Measurements from ENCODE around the gene ZFP1. TPM values are rescaled to one million over a fixed set of nuclear protein-coding genes. Genes with fewer than 3 reads are reported as not detected.
A peak's percentile ranks its signal among the peaks of the same experiment; 100 is the strongest.

ZFP1 gene
- polyA plus RNA-seq, 2 of the 4 experiments (the other 2 are of a cell fraction): 14.4 to 16.1 TPM

DNA sequence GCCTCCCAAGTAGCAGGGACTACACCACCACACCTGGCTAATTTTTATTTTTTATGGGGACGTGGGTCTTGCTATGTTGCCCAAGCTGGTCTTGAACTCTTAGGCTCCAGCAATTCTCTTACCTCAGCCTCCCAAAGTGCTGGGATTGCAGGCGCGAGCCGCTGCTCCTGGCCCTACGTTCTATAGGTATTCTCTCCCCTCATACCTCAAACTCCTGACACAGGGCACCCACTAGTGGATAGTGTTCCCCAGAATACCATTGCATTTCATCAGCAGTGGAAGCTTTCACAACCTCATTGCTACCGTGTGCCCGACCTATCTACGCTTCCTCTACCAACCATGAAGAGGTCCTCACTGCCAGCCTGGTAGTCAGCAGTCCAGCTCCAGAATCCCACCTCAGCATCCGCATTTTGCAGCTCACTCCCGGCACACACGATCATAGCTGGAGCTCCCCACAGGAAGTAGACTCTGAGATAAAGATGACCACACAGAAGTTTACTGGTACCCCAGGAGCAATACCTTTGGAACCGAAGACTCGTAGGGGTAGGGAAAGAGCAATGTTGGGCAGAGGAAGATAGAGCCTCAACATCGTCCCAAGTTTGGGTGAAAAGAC lies 49.3 kb downstream of the ZFP1 start:
- TF ChIP-seq RARB (CRISPR knock-in tag; IDR thresholded peaks at IDR 0.05): no peak
- TF ChIP-seq, protein P1, sequence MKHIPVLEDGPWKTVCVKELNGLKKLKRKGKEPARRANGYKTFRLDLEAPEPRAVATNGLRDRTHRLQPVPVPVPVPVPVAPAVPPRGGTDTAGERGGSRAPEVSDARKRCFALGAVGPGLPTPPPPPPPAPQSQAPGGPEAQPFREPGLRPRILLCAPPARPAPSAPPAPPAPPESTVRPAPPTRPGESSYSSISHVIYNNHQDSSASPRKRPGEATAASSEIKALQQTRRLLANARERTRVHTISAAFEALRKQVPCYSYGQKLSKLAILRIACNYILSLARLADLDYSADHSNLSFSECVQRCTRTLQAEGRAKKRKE (CRISPR knock-in tag; IDR thresholded peaks at IDR 0.05; ENCODE audit: low read depth): no peak
- no peak for TF ChIP-seq ESRRA (IDR thresholded peaks at IDR 0.05; ENCODE audit: borderline replicate concordance, low read length)
- TF ChIP-seq CBX2 (IDR thresholded peaks at IDR 0.05; ENCODE audit: borderline replicate concordance, low read depth): no peak
- TF ChIP-seq, protein P2, sequence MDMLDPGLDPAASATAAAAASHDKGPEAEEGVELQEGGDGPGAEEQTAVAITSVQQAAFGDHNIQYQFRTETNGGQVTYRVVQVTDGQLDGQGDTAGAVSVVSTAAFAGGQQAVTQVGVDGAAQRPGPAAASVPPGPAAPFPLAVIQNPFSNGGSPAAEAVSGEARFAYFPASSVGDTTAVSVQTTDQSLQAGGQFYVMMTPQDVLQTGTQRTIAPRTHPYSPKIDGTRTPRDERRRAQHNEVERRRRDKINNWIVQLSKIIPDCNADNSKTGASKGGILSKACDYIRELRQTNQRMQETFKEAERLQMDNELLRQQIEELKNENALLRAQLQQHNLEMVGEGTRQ (IDR thresholded peaks at IDR 0.05): no peak
- TF ChIP-seq JUN (IDR thresholded peaks at IDR 0.05): no peak
- TF ChIP-seq KDM5A (IDR thresholded peaks at IDR 0.05): no peak
- no peak for TF ChIP-seq HDAC2 (IDR thresholded peaks at IDR 0.05)
- TF ChIP-seq ZNF302 (CRISPR knock-in tag; IDR thresholded peaks at IDR 0.05): no peak
- no peak for TF ChIP-seq MAFK (IDR thresholded peaks at IDR 0.05; ENCODE audit: partially characterized antibody)
- no peak for TF ChIP-seq KDM1A (IDR thresholded peaks at IDR 0.05; ENCODE audit: low read depth)
- TF ChIP-seq NFE2L2 (conservative IDR thresholded peaks at IDR 0.05; ENCODE audit: low read length): no peak
- TF ChIP-seq EHF (CRISPR knock-in tag; IDR thresholded peaks at IDR 0.05): no peak
- TF ChIP-seq RCOR1 (IDR thresholded peaks at IDR 0.05; ENCODE audit: low read depth, low read length): no peak
- TF ChIP-seq HEYL (CRISPR knock-in tag; IDR thresholded peaks at IDR 0.05): no peak
- TF ChIP-seq, protein P3, sequence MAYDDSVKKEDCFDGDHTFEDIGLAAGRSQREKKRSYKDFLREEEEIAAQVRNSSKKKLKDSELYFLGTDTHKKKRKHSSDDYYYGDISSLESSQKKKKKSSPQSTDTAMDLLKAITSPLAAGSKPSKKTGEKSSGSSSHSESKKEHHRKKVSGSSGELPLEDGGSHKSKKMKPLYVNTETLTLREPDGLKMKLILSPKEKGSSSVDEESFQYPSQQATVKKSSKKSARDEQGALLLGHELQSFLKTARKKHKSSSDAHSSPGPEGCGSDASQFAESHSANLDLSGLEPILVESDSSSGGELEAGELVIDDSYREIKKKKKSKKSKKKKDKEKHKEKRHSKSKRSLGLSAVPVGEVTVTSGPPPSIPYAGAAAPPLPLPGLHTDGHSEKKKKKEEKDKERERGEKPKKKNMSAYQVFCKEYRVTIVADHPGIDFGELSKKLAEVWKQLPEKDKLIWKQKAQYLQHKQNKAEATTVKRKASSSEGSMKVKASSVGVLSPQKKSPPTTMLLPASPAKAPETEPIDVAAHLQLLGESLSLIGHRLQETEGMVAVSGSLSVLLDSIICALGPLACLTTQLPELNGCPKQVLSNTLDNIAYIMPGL (CRISPR knock-in tag; IDR thresholded peaks at IDR 0.05; ENCODE audit: borderline replicate concordance): no peak
- TF ChIP-seq ZSCAN20 (CRISPR knock-in tag; IDR thresholded peaks at IDR 0.05): no peak
- Histone ChIP-seq H3K9me3 (peaks cover 9% of the 10 kb centered on the region; the same call in 1 of the 3 replicates), H3K4me1 (no peaks in the 10 kb centered on the region), H3K4me2 (peak overlapping the region; percentile 66), H3K27ac (no peak overlapping the region), H3K4me3 (no peak overlapping the region)
- CTCF ChIA-PET: interaction anchor here (0.6 to 10.4 kb wide), 17 partner anchors 11 to 1991 kb away, joined by 3 to 158 read pairs (median 9); partner anchors contain the start of genes CTRB1, CTRB2 and TMEM170A
- ATAC-seq (peak; percentile 27 to 35; a peak in 3 of 6 replicates), DNase-seq (ENCODE audit: low read depth in 1 of 2, low spot score in 1 of 2) (peak in 1 of 2 experiments; percentile 17), FAIRE-seq (no peak)
- 62% methylated on average over 14 of the region's 14 CpGs for WGBS (ENCODE audit: missing lambda C conversion rate)
- POLR2A ChIA-PET: no interaction called here

DNA sequence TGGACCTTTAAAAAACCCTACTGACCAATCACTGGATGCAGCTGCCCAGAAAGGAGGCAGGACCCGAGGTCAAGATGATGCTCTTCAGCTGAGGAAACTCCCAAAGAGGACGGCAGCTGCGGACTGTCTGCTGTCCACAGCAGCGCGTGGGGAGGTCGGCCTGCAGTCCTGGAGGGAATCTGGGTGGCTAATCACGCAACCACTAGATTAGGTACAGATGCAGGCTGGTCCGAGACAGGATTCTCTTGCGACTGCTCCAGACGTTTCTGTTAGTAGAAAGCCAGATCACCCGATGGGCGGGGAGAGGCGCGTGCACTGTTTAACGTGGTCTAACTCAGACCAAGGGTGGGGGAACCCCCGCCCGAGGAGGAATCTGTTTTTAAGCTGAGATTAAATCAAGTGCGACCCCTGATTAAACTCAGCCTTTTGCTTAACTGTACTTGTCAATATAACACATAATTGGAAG lies 49.8 kb downstream of the ZFP1 start:
- no peak for DNase-seq (ENCODE audit: low read depth in 1 of 2, low spot score in 1 of 2)
- TF ChIP-seq, protein P4, sequence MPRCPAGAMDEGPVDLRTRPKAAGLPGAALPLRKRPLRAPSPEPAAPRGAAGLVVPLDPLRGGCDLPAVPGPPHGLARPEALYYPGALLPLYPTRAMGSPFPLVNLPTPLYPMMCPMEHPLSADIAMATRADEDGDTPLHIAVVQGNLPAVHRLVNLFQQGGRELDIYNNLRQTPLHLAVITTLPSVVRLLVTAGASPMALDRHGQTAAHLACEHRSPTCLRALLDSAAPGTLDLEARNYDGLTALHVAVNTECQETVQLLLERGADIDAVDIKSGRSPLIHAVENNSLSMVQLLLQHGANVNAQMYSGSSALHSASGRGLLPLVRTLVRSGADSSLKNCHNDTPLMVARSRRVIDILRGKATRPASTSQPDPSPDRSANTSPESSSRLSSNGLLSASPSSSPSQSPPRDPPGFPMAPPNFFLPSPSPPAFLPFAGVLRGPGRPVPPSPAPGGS (IDR thresholded peaks at IDR 0.05): no peak
- TF ChIP-seq KDM1A (IDR thresholded peaks at IDR 0.05; ENCODE audit: low read depth) (no peak), CHD4 (IDR thresholded peaks at IDR 0.05; ENCODE audit: borderline replicate concordance) (no peak), HEYL (CRISPR knock-in tag; IDR thresholded peaks at IDR 0.05) (no peak), EHF (CRISPR knock-in tag; IDR thresholded peaks at IDR 0.05) (no peak), PHF8 (IDR thresholded peaks at IDR 0.05; ENCODE audit: borderline replicate concordance, low read depth) (no peak), ESRRA (IDR thresholded peaks at IDR 0.05; ENCODE audit: borderline replicate concordance, low read length) (no peak), GATA3 (IDR thresholded peaks at IDR 0.05; ENCODE audit: borderline replicate concordance) (no peak), CBX8 (IDR thresholded peaks at IDR 0.05) (no peak), ZNF302 (CRISPR knock-in tag; IDR thresholded peaks at IDR 0.05) (no peak)
- TF ChIP-seq, protein P3 (CRISPR knock-in tag; IDR thresholded peaks at IDR 0.05; ENCODE audit: borderline replicate concordance): no peak
- TF ChIP-seq, protein P5, sequence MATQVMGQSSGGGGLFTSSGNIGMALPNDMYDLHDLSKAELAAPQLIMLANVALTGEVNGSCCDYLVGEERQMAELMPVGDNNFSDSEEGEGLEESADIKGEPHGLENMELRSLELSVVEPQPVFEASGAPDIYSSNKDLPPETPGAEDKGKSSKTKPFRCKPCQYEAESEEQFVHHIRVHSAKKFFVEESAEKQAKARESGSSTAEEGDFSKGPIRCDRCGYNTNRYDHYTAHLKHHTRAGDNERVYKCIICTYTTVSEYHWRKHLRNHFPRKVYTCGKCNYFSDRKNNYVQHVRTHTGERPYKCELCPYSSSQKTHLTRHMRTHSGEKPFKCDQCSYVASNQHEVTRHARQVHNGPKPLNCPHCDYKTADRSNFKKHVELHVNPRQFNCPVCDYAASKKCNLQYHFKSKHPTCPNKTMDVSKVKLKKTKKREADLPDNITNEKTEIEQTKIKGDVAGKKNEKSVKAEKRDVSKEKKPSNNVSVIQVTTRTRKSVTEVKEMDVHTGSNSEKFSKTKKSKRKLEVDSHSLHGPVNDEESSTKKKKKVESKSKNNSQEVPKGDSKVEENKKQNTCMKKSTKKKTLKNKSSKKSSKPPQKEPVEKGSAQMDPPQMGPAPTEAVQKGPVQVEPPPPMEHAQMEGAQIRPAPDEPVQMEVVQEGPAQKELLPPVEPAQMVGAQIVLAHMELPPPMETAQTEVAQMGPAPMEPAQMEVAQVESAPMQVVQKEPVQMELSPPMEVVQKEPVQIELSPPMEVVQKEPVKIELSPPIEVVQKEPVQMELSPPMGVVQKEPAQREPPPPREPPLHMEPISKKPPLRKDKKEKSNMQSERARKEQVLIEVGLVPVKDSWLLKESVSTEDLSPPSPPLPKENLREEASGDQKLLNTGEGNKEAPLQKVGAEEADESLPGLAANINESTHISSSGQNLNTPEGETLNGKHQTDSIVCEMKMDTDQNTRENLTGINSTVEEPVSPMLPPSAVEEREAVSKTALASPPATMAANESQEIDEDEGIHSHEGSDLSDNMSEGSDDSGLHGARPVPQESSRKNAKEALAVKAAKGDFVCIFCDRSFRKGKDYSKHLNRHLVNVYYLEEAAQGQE (IDR thresholded peaks at IDR 0.05): no peak
- ChIA-PET CTCF (interaction anchor here (1.0 to 10.4 kb wide), 24 partner anchors 8 to 566 kb away, joined by 3 to 158 read pairs (median 10); partner anchors contain the start of genes CTRB1, CTRB2 and TMEM170A), POLR2A (no interaction called here)
- 17% methylated on average over 18 of the region's 18 CpGs for WGBS (ENCODE audit: missing lambda C conversion rate)
- peak overlapping the region in 1 of 2 experiments; percentile 33; a peak in 2 of 6 replicates for H3K27ac ChIP-seq
- no peaks in the 10 kb centered on the region for H3K4me1 ChIP-seq
- peak; percentile 22 to 44; a peak in 3 of 6 replicates for ATAC-seq
- H3K4me3 ChIP-seq: no peak overlapping the region
- H3K4me2 ChIP-seq: peak overlapping the region; percentile 66
- FAIRE-seq: no peak
- H3K9me3 ChIP-seq: peaks cover 4% of the 10 kb centered on the region; the same call in 1 of the 3 replicates

Measured in A549 (cell line).